K562 (cell line): ENCODE data around the gene CPSF4L. TPM values are rescaled to one million over a fixed set of nuclear protein-coding genes. Genes with fewer than 3 reads are reported as not detected.

Source experiments
- ATAC-seq: fragments of 200-7000 bp; cut with Tn5 transposase; 3 replicates; pipeline ENCODE4 v1.9.1; 2020; ENCODE audit warnings: moderate library complexity
- BruUV-seq: library from RNA; stranded (reverse); fragments of 400-500 nt; replicated peaks from 2 replicates; lab custom pipeline; 2021; lab: Mats Ljungman, UMichigan
- CTCF ChIA-PET: fragments of 300-600 bp; formaldehyde crosslinking; extraction: SDS; loops from one replicate; lab custom pipeline; 2021; ENCODE audit warnings: low intra/inter-chr PET ratio; lab: Yijun Ruan, JAX
- POLR2A ChIA-PET: fragments of 300-600, 350-650 bp; sonication (Branson Sonifier 250); formaldehyde crosslinking; extraction: SDS; loops from one replicate; lab custom pipeline; 2021; ENCODE audit warnings: antibody characterized with exemption, inconsistent platforms; lab: Yijun Ruan, JAX
- DNase-seq, 4 experiments: peaks; one replicate each; pipeline versions ENCODE4 v3.0.0 to v3.0.0-alpha.2; 2011 to 2018; ENCODE audit warnings: low spot score in 3 of 4, mixed read lengths in 3 of 4; ENCODE audit errors: extremely low read depth in 1 of 4
- FAIRE-seq: peaks from 2 replicates; lab custom pipeline; 2011; peaks lifted over from hg19 to GRCh38; lab: Jason Lieb, UNC
- H2AFZ ChIP-seq: 2 replicates; pipeline ENCODE4 v1.6.0; 2011; ENCODE audit warnings: low read depth, low read length, control low read depth, inconsistent platforms
- H3K27ac ChIP-seq: fragments of 200-600 bp; 3 replicates; pipeline ENCODE4 v1.8.0; 2011; ENCODE audit warnings: low read depth, mild to moderate bottlenecking, control low read depth, inconsistent platforms, low read length, moderate library complexity, mixed read lengths; ENCODE audit errors: extremely low read depth
- H3K27me3 ChIP-seq, 2 experiments: fragments of 300-600 bp in 1 of 2; 2 replicates in 1 of 2; 3 replicates in 1 of 2; pipeline versions ENCODE4 v1.6.0 to v1.8.0; 2011; ENCODE audit warnings: inconsistent platforms in 2 of 2, low read length in 2 of 2, mild to moderate bottlenecking in 1 of 2, mixed read lengths in 1 of 2, moderate library complexity in 1 of 2; ENCODE audit not compliant: control insufficient read depth in 2 of 2, insufficient read depth in 2 of 2
- H3K36me3 ChIP-seq: fragments of 300-600 bp; 3 replicates; pipeline ENCODE4 v1.8.0; 2011; ENCODE audit warnings: mild to moderate bottlenecking, low read length, inconsistent platforms; ENCODE audit not compliant: control insufficient read depth, insufficient read depth
- H3K4me1 ChIP-seq, 2 experiments: fragments of 200-600 bp in 1 of 2; replicated peaks in 1 of 2; 2 replicates in 1 of 2; 3 replicates in 1 of 2; pipeline versions ENCODE4 v1.5.1 to v1.8.0; 2011; ENCODE audit warnings: inconsistent platforms in 2 of 2, low read length in 2 of 2, mild to moderate bottlenecking in 1 of 2, mixed read lengths in 1 of 2, moderate library complexity in 1 of 2; ENCODE audit not compliant: control insufficient read depth in 2 of 2, insufficient read depth in 2 of 2
- H3K4me2 ChIP-seq: 2 replicates; pipeline ENCODE4 v1.6.1; 2011; ENCODE audit warnings: low read length, control low read depth, inconsistent platforms, mixed read lengths; ENCODE audit not compliant: insufficient read depth
- H3K4me3 ChIP-seq: fragments of 200-600 bp; sonication (generic), shearing (Covaris generic); 2 replicates; pipeline ENCODE4 v1.5.1; 2016; ENCODE audit warnings: control low read depth, inconsistent platforms
- H3K79me2 ChIP-seq: fragments of 200-600 bp; 3 replicates; pipeline ENCODE4 v1.8.0; 2011; ENCODE audit warnings: low read length, inconsistent platforms; ENCODE audit not compliant: control insufficient read depth, insufficient read depth
- H3K9ac ChIP-seq, 2 experiments: 2 replicates each; pipeline versions ENCODE4 v1.6.0 to v1.6.1; 2011; ENCODE audit warnings: low read depth in 2 of 2, low read length in 2 of 2, control low read depth in 1 of 2, inconsistent platforms in 1 of 2, mild to moderate bottlenecking in 1 of 2, mixed read lengths in 1 of 2; ENCODE audit not compliant: insufficient read depth in 1 of 2
- H3K9me1 ChIP-seq: one replicate; pipeline ENCODE4 v1.6.0; 2011; ENCODE audit warnings: inconsistent platforms, mild to moderate bottlenecking, low read length, moderate library complexity; ENCODE audit not compliant: control insufficient read depth, insufficient read depth
- H3K9me3 ChIP-seq: replicated peaks from 2 replicates; pipeline ENCODE4 v1.5.1; 2011; ENCODE audit warnings: low read depth, low read length, inconsistent platforms; ENCODE audit not compliant: control insufficient read depth, insufficient read depth
- H4K20me1 ChIP-seq: replicated peaks from 2 replicates; pipeline ENCODE4 v1.6.1; 2011; ENCODE audit warnings: low read length, inconsistent platforms, mixed read lengths; ENCODE audit not compliant: control insufficient read depth, insufficient read depth
- ADNP ChIP-seq: fragments of 200-800 bp; sonication (Bioruptor generic); IDR thresholded peaks from 2 replicates; pipeline ENCODE4 v1.6.1; 2016; ENCODE audit warnings: missing genetic modification characterization, missing compliant biosample characterization
- GATAD2A ChIP-seq: fragments of 450-650 bp; IDR thresholded peaks from 2 replicates; pipeline ENCODE4 v1.6.1; 2017
- HMBOX1 ChIP-seq: sonication (generic); IDR thresholded peaks from 2 replicates; pipeline ENCODE4 v1.6.1; 2016
- KDM1A ChIP-seq, 2 experiments: fragments of 450-650 bp; IDR thresholded peaks; 2 replicates each; pipeline ENCODE4 v1.6.1; 2016; ENCODE audit warnings: mild to moderate bottlenecking in 2 of 2
- MNT ChIP-seq, 2 experiments: fragments of 450-650 bp; conservative IDR thresholded peaks; 2 replicates each; pipeline ENCODE4 v1.6.1; 2017; ENCODE audit warnings: mild to moderate bottlenecking in 2 of 2, moderate library complexity in 2 of 2
- MYNN ChIP-seq, 2 experiments: sonication (generic); formaldehyde crosslinking in 1 of 2; IDR thresholded peaks; 2 replicates each; pipeline versions ENCODE4 v1.5.0 to v1.6.1; 2016 to 2020; ENCODE audit warnings: antibody characterized with exemption in 1 of 2, missing genetic modification reagents in 1 of 2
- NR2C2 ChIP-seq, 2 experiments: fragments of 200-800 bp in 1 of 2; sonication (Bioruptor generic) in 1 of 2; sonication (generic) in 1 of 2; formaldehyde crosslinking in 1 of 2; IDR thresholded peaks; 2 replicates each; pipeline versions ENCODE4 v1.6.1 to v1.8.0; 2016 to 2022; ENCODE audit warnings: mild to moderate bottlenecking in 1 of 2, missing compliant biosample characterization in 1 of 2, missing genetic modification characterization in 1 of 2, missing genetic modification reagents in 1 of 2
- TAL1 ChIP-seq: fragments of 450-650 bp; IDR thresholded peaks from 2 replicates; pipeline ENCODE4 v1.6.1; 2016; ENCODE audit warnings: mild to moderate bottlenecking
- TRIM24 ChIP-seq, 2 experiments: fragments of 450-650 bp; IDR thresholded peaks; 2 replicates each; pipeline ENCODE4 v1.6.1; 2016
- WGBS: fragments of 100-300 bp; shearing (Covaris generic); methylation state at CpG from one replicate; pipeline ENCODE4 v1.1.6; 2016; ENCODE audit warnings: low coverage, mixed read lengths; ENCODE audit not compliant: insufficient coverage; ENCODE audit errors: missing lambda C conversion rate; 5-methylcytosine and 5-hydroxymethylcytosine counted together
- in situ Hi-C: fragments of 300-500 bp; cut with MboI; formaldehyde crosslinking; loops from 4 replicates; pipeline ENCODE4 v1.15.0; 2018; ENCODE audit warnings: inconsistent platforms, mixed read lengths
- intact Hi-C: fragments of 100-400 bp; cut with micrococcal nuclease; formaldehyde crosslinking; loops from 2 replicates; pipeline ENCODE4 v1.14.2; 2022
- polyA plus RNA-seq, 8 experiments: library from polyadenylated mRNA; depleted of rRNA in 4 of 8; stranded (reverse) in 5 of 8; unstranded in 3 of 8; fragments of >200 nt; fragmentation: Nextera tagmentation in 2 of 8; fragmentation: Illumina TruSeq in 1 of 8; extraction: Ambion mirVana in 2 of 8; extraction: Trizol in 1 of 8; gene quantifications; 2 replicates each; pipeline versions ENCODE4 v1.2.1 to v1.2.3, GENCODE V29; 2011 to 2014; ENCODE audit warnings: inconsistent platforms in 1 of 8, missing spikeins in 1 of 8
- total RNA-seq, 7 experiments: library from RNA; depleted of rRNA in 6 of 7; stranded (reverse); fragments of >200 nt in 6 of 7; fragmentation: Illumina TruSeq in 2 of 7; extraction: Trizol in 2 of 7; gene quantifications; 2 replicates each; pipeline versions ENCODE4 v1.2.1 to v1.2.3, GENCODE V29; 2011 to 2021; ENCODE audit warnings: low replicate concordance in 1 of 7
- TF ChIP-seq, protein P1 (sequence below): sonication (generic); formaldehyde crosslinking; IDR thresholded peaks from 2 replicates; pipeline ENCODE4 v1.8.0; 2022; ENCODE audit warnings: missing genetic modification reagents, mild to moderate bottlenecking, moderate library complexity, borderline replicate concordance
- TF ChIP-seq, protein P2 (sequence below): IDR thresholded peaks from 2 replicates; pipeline ENCODE4 v1.6.1; 2011; ENCODE audit warnings: borderline replicate concordance, low read depth, mild to moderate bottlenecking, moderate library complexity, low read length; ENCODE audit not compliant: insufficient read depth, poor library complexity, severe bottlenecking
- TF ChIP-seq, protein P3 (sequence below): fragments of 450-650 bp; formaldehyde crosslinking; conservative IDR thresholded peaks from 2 replicates; pipeline ENCODE4 v1.4.0; 2022; ENCODE audit warnings: mild to moderate bottlenecking, missing genetic modification characterization

Gene CPSF4L
- total and polyA plus RNA-seq, 9 of the 15 experiments (the other 6 are each of a cell fraction or from before 2014, with no cell fraction given), result not detected

DNA sequence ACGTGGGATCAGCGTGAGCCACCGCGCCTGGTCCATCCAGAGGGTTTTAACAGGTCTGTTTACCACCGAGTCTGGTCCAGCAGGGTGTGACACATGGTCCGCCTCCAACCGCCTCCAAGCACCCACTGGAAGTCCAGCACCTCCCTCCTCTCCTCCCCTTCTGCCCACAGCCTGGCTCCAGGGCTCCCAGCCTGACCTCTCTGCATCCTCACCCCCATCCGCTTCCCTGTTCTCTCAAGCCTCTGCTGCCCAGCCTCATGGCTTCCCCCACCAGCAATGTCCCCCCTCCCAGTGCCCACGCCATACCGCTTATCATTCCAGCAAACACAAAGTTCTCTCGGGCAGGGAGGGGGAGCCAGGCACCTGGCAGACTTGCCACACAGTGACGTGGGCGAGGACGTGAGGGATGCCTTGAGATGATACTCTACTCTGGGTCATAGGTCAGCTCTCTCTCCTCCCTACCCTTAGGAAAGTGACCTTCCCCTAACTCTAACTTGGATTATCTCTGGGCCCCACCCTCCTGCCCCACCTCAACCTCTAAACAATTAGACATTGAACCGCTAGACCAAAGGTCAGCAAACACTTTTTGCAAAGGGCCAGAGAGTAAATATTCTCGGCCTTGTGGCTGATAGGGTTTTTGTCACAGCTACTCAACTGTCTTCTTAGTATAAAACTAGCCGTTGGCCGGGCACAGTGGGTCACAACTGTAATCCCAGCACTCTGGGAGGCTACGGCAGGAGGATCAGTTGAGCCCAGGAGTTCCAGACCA lies 27.0 kb upstream of the CPSF4L start:
- Histone ChIP-seq H3K27ac (peak overlapping the region; percentile 64; the same call in 1 of the 3 replicates), H4K20me1 (peaks cover 41% of the 10 kb centered on the region), H3K4me2 (peak overlapping the region; percentile 34; the same call in 1 of the 2 replicates), H3K79me2 (peaks cover 44% of the 10 kb centered on the region; the same call in 2 of the 3 replicates), H3K27me3 (no peaks in the 10 kb centered on the region), H3K9me3 (no peaks in the 10 kb centered on the region), H2AFZ (no peak overlapping the region), H3K9me1 (peaks cover 17% of the 10 kb centered on the region), H3K9ac (peak overlapping the region in 1 of 2 experiments; percentile 54; a peak in 1 of 4 replicates), H3K4me3 (no peak overlapping the region), H3K36me3 (peaks cover 27% of the 10 kb centered on the region; the same call in 2 of the 3 replicates), H3K4me1 (peaks cover 40 to 61% of the 10 kb centered on the region in 2 experiments)
- ChIA-PET POLR2A (interaction anchor here (0.6 kb wide), 1 partner anchor 373 kb away, joined by 3 read pairs; no protein-coding TSS in a partner anchor), CTCF (no interaction called here)
- in situ Hi-C loops (no loop called here), intact Hi-C loops (no loop called here)
- no TSS peak for BruUV-seq
- DNase-seq, result peak; percentile 75 to 87 (median 76)
- ATAC-seq, result peak; percentile 67
- 13% methylated on average over 11 of the region's 19 CpGs for WGBS
- peak; percentile 97 for FAIRE-seq
- TF ChIP-seq HMBOX1 (peak; percentile 97), MNT (conservative IDR thresholded peaks at IDR 0.05) (0 out of 4 replicates have a peak, but pooled peaks of 1 of the 2 experiments have one; percentile 14), TRIM24 (IDR thresholded peaks at IDR 0.05) (peak in 1 of 2 experiments; percentile 31; a peak in 1 of 4 replicates), KDM1A (IDR thresholded peaks at IDR 0.05) (peak; percentile 92 to 95), ADNP (tag) (no peak), NR2C2 (CRISPR knock-in tag; IDR thresholded peaks at IDR 0.05) (peak; percentile 80), NR2C2 (tag; IDR thresholded peaks at IDR 0.05) (peak; percentile 91), GATAD2A (0 out of 2 replicates have a peak, but pooled peaks have one; percentile 36), MYNN (IDR thresholded peaks at IDR 0.05) (peak; percentile 71; the same call in 1 of the 2 replicates), MYNN (CRISPR knock-in tag; IDR thresholded peaks at IDR 0.05) (no peak), TAL1 (peak; percentile 49)
- TF ChIP-seq, protein P1, sequence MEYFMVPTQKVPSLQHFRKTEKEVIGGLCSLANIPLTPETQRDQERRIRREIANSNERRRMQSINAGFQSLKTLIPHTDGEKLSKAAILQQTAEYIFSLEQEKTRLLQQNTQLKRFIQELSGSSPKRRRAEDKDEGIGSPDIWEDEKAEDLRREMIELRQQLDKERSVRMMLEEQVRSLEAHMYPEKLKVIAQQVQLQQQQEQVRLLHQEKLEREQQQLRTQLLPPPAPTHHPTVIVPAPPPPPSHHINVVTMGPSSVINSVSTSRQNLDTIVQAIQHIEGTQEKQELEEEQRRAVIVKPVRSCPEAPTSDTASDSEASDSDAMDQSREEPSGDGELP (CRISPR knock-in tag), result peak; percentile 17; the same call in 1 of the 2 replicates
- TF ChIP-seq, protein P2, sequence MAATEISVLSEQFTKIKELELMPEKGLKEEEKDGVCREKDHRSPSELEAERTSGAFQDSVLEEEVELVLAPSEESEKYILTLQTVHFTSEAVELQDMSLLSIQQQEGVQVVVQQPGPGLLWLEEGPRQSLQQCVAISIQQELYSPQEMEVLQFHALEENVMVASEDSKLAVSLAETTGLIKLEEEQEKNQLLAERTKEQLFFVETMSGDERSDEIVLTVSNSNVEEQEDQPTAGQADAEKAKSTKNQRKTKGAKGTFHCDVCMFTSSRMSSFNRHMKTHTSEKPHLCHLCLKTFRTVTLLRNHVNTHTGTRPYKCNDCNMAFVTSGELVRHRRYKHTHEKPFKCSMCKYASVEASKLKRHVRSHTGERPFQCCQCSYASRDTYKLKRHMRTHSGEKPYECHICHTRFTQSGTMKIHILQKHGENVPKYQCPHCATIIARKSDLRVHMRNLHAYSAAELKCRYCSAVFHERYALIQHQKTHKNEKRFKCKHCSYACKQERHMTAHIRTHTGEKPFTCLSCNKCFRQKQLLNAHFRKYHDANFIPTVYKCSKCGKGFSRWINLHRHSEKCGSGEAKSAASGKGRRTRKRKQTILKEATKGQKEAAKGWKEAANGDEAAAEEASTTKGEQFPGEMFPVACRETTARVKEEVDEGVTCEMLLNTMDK, result no peak
- TF ChIP-seq, protein P3, sequence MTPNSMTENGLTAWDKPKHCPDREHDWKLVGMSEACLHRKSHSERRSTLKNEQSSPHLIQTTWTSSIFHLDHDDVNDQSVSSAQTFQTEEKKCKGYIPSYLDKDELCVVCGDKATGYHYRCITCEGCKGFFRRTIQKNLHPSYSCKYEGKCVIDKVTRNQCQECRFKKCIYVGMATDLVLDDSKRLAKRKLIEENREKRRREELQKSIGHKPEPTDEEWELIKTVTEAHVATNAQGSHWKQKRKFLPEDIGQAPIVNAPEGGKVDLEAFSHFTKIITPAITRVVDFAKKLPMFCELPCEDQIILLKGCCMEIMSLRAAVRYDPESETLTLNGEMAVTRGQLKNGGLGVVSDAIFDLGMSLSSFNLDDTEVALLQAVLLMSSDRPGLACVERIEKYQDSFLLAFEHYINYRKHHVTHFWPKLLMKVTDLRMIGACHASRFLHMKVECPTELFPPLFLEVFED (CRISPR knock-in tag), result 0 out of 2 replicates have a peak, but pooled peaks have one; percentile 7
